NCI-H2196 (cell line): ENCODE results near the gene WDR35.
"Not testable (repeated sequence)": the region's sequence is repeated elsewhere in the genome, so short reads cannot be mapped to it uniquely, and the experiment has no call there.

Source experiments
- DNase-seq: peaks from one replicate; lab custom pipeline; 2025; ENCODE audit not compliant: unreplicated experiment; lab: John Stamatoyannopoulos, UW

WDR35 gene

GRCh38 chr2:19942199-19942598 lies 47.7 kb downstream of the WDR35 start:
- DNase-seq = no peak

- DNase-seq = no peak
Observed at GRCh38 chr2:19937004-19937403, 52.9 kb downstream of the WDR35 start.

GRCh38 chr2:19936203-19936602 lies 53.7 kb downstream of the WDR35 start:
- no peak for DNase-seq

- no peak for DNase-seq
Observed at GRCh38 chr2:19933351-19933981, 56.4 kb downstream of the WDR35 start.

- no peak for DNase-seq
Observed at GRCh38 chr2:19932928-19933327, 57.0 kb downstream of the WDR35 start.

GRCh38 chr2:19929226-19929625 lies 60.7 kb downstream of the WDR35 start:
- DNase-seq = no peak

GRCh38 chr2:19927816-19928215 lies 62.1 kb downstream of the WDR35 start:
- DNase-seq = not testable (repeated sequence)

GRCh38 chr2:19924526-19924925 lies 65.4 kb downstream of the WDR35 start:
- not testable (repeated sequence) for DNase-seq

GRCh38 chr2:19922188-19922587 lies 67.7 kb downstream of the WDR35 start:
- DNase-seq = not testable (repeated sequence)

- no peak for DNase-seq
Observed at GRCh38 chr2:19916385-19916950, 73.4 kb downstream of the WDR35 start.

- DNase-seq = no peak
Observed at GRCh38 chr2:19914266-19914975, 75.5 kb downstream of the WDR35 start.

- no peak for DNase-seq
Observed at GRCh38 chr2:19911808-19912509, 77.9 kb downstream of the WDR35 start.

GRCh38 chr2:19902216-19902740 lies 87.6 kb downstream of the WDR35 start:
- peak; percentile 25 for DNase-seq

GRCh38 chr2:19901442-19902215 lies 88.3 kb downstream of the WDR35 start, which contains the start of gene TTC32:
Gene TTC32 (minus strand): TSS chr2:19901983. CDS start chr2:19901854, 129 bp downstream.
- DNase-seq = peak; percentile 92

- no peak for DNase-seq
Observed at GRCh38 chr2:19900931-19901441, 88.9 kb downstream of the WDR35 start.

GRCh38 chr2:19899985-19900930 lies 89.6 kb downstream of the WDR35 start:
- DNase-seq = peak; percentile 40

- DNase-seq = no peak
Observed at GRCh38 chr2:19898592-19899329, 91.1 kb downstream of the WDR35 start.

- DNase-seq = no peak
Observed at GRCh38 chr2:19897623-19898245, 92.2 kb downstream of the WDR35 start.
